Measurements from ENCODE around the gene CHMP5. TPM values are rescaled to one million over a fixed set of nuclear protein-coding genes. Genes with fewer than 3 reads are reported as not detected.
A peak's percentile ranks its signal among the peaks of the same experiment; 100 is the strongest.

CHMP5 gene
- total RNA-seq, 1 donor from 2014 or later: 173 TPM

- no peak overlapping the region for H3K4me3 ChIP-seq (ENCODE audit: low read depth, low read length)
- DNase-seq (ENCODE audit: low read depth): no peak
- no peaks in the 10 kb centered on the region for H3K27me3 ChIP-seq (ENCODE audit: control insufficient read depth, insufficient read depth, low read length)
- FAIRE-seq: no peak
- TF ChIP-seq CTCF (IDR thresholded peaks at IDR 0.05; ENCODE audit: insufficient read depth, low read length, severe bottlenecking): no peak
- no peaks in the 10 kb centered on the region for H3K36me3 ChIP-seq (ENCODE audit: control insufficient read depth, insufficient read depth, low read length)
Observed at GRCh38 chr9:33246269-33246860, 18.5 kb upstream of the CHMP5 start.

- DNase-seq (ENCODE audit: low read depth): no peak
- Histone ChIP-seq H3K27me3 (ENCODE audit: control insufficient read depth, insufficient read depth, low read length) (no peaks in the 10 kb centered on the region), H3K4me3 (ENCODE audit: low read depth, low read length) (no peak overlapping the region), H3K36me3 (ENCODE audit: control insufficient read depth, insufficient read depth, low read length) (peaks cover 6% of the 10 kb centered on the region)
- no peak for TF ChIP-seq CTCF (IDR thresholded peaks at IDR 0.05; ENCODE audit: insufficient read depth, low read length, severe bottlenecking)
- peak; percentile 62 for FAIRE-seq
Observed at GRCh38 chr9:33248606-33249005, 16.2 kb upstream of the CHMP5 start.

DNA sequence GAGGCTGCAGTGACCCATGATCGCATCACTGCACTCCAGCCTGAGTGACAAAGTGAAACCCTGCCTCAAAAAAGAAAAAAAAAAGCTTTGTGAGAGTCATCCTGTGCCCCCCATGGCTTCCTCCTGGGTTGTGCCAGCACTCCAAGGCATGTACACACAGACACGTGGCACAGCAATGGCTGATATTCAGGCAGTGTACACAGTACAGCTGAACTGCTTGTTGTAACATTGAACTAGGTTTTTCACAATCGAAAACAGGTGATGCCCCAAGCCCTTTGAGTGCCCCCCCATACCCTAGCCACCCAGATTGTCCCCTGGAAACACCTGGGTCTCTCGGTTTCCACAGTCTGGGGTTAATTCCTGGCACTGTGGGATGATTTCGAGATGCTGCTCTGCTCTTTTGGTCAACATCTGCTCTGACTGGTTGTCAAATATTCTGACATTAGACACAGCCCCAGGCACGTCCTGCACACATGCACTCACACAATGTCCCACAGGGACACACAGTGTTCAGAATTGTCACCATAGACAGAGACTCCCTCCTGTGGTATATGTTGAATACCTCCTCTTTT lies 15.7 kb upstream of the CHMP5 start:
- FAIRE-seq (no peak), DNase-seq (ENCODE audit: low read depth) (no peak)
- no peak for TF ChIP-seq CTCF (IDR thresholded peaks at IDR 0.05; ENCODE audit: insufficient read depth, low read length, severe bottlenecking)
- Histone ChIP-seq H3K27me3 (ENCODE audit: control insufficient read depth, insufficient read depth, low read length) (no peaks in the 10 kb centered on the region), H3K4me3 (ENCODE audit: low read depth, low read length) (no peak overlapping the region), H3K36me3 (ENCODE audit: control insufficient read depth, insufficient read depth, low read length) (peaks cover 6% of the 10 kb centered on the region)

- H3K4me3 ChIP-seq (ENCODE audit: low read depth, low read length): no peak overlapping the region
- DNase-seq (ENCODE audit: low read depth) (no peak), FAIRE-seq (no peak)
- peaks cover 14% of the 10 kb centered on the region for H3K36me3 ChIP-seq (ENCODE audit: control insufficient read depth, insufficient read depth, low read length)
- no peak for TF ChIP-seq CTCF (IDR thresholded peaks at IDR 0.05; ENCODE audit: insufficient read depth, low read length, severe bottlenecking)
- H3K27me3 ChIP-seq (ENCODE audit: control insufficient read depth, insufficient read depth, low read length): no peaks in the 10 kb centered on the region
Observed at GRCh38 chr9:33249983-33250382, 14.9 kb upstream of the CHMP5 start.

DNA sequence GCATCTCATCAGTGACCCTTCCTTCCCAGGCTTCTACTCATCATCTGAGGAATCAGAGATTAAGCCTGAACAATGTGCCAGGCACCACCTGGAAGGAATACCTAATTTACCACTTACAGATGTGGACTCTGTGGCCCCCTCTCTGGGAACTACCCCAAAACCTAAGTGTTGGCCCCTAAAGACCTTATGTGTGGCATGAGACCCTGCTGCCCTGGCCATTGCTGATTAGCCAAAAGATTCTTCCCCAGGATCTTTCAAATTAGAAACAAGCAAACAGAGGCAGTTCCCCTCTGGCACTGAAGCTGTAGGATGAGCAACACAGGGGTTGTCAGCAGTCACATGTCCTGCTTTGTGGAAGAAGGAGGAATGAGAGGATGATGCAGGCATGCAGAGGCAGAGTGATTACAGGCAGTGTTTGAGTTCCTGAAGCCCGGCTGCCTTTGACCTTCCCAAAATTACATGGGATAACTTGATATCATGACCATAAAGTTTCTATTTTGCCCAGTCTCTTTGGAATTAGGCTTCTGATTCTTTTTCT lies 14.3 kb upstream of the CHMP5 start:
- Histone ChIP-seq H3K36me3 (ENCODE audit: control insufficient read depth, insufficient read depth, low read length) (peaks cover 20% of the 10 kb centered on the region), H3K4me3 (ENCODE audit: low read depth, low read length) (no peak overlapping the region), H3K27me3 (ENCODE audit: control insufficient read depth, insufficient read depth, low read length) (no peaks in the 10 kb centered on the region)
- TF ChIP-seq CTCF (IDR thresholded peaks at IDR 0.05; ENCODE audit: insufficient read depth, low read length, severe bottlenecking): no peak
- DNase-seq (ENCODE audit: low read depth) (peak; percentile 78), FAIRE-seq (no peak)

All from bronchial epithelial cell (primary cell).